Endothelial cell of umbilical vein (primary cell): ENCODE data around the gene TPM4. TPM values are rescaled to one million over a fixed set of nuclear protein-coding genes. Genes with fewer than 3 reads are reported as not detected.

Experiments used
- BruUV-seq: library from RNA; stranded (reverse); fragments of 400-500 nt; replicated peaks from 2 replicates; lab custom pipeline; 2021; lab: Mats Ljungman, UMichigan
- CTCF ChIA-PET: fragments of 300-600, 350-600 bp; sonication (Branson Sonifier 250); formaldehyde crosslinking; loops from one replicate; lab custom pipeline; 2021; ENCODE audit warnings: antibody characterized with exemption, inconsistent platforms; lab: Charles Lee
- POLR2A ChIA-PET: fragments of 300-600, 350-600 bp; sonication (Branson Sonifier 250); formaldehyde crosslinking; loops from one replicate; lab custom pipeline; 2021; ENCODE audit warnings: antibody characterized with exemption, inconsistent platforms; lab: Charles Lee
- DNase-seq: peaks from one replicate; pipeline ENCODE4 v3.0.0-alpha.2; 2011; ENCODE audit warnings: low read depth, low spot score
- FAIRE-seq: peaks from 2 replicates; lab custom pipeline; 2011; peaks lifted over from hg19 to GRCh38; lab: Jason Lieb, UNC
- H2AFZ ChIP-seq: 2 replicates; pipeline ENCODE4 v1.6.0; 2012; ENCODE audit warnings: low read depth, low read length, control low read depth, inconsistent platforms
- H3K27ac ChIP-seq: 2 replicates; pipeline ENCODE4 v1.5.1; 2011; ENCODE audit warnings: low read depth, mild to moderate bottlenecking, control low read depth, low read length, moderate library complexity; ENCODE audit not compliant: insufficient read depth
- H3K27me3 ChIP-seq, 2 experiments: 2 replicates each; pipeline versions ENCODE4 v1.6.0 to v1.6.1; 2011; ENCODE audit warnings: low read length in 2 of 2, mixed read lengths in 1 of 2; ENCODE audit not compliant: control insufficient read depth in 2 of 2, insufficient read depth in 2 of 2
- H3K36me3 ChIP-seq, 2 experiments: 2 replicates in 1 of 2; 3 replicates in 1 of 2; pipeline ENCODE4 v1.5.1; 2011; ENCODE audit warnings: low read length in 2 of 2, mild to moderate bottlenecking in 1 of 2, moderate library complexity in 1 of 2; ENCODE audit not compliant: control insufficient read depth in 2 of 2, insufficient read depth in 2 of 2; ENCODE audit errors: extremely low read depth in 1 of 2
- H3K4me1 ChIP-seq: 3 replicates; pipeline ENCODE4 v1.5.1; 2011; ENCODE audit warnings: mild to moderate bottlenecking, low read length; ENCODE audit not compliant: control insufficient read depth, insufficient read depth; ENCODE audit errors: extremely low read depth
- H3K4me2 ChIP-seq: 2 replicates; pipeline ENCODE4 v1.6.1; 2011; ENCODE audit warnings: low read length, control low read depth, mixed read lengths; ENCODE audit not compliant: insufficient read depth
- H3K4me3 ChIP-seq, 3 experiments: fragments of 200-600 bp in 1 of 3; sonication (generic), shearing (Covaris generic) in 1 of 3; replicated peaks in 1 of 3; 2 replicates each; pipeline ENCODE4 v1.5.1; 2011 to 2016; ENCODE audit warnings: control low read depth in 3 of 3, low read length in 3 of 3, mild to moderate bottlenecking in 2 of 3, inconsistent platforms in 1 of 3, low read depth in 1 of 3, moderate library complexity in 1 of 3; ENCODE audit not compliant: insufficient read depth in 1 of 3
- H3K79me2 ChIP-seq: 2 replicates; pipeline ENCODE4 v1.6.0; 2012; ENCODE audit warnings: low read length, inconsistent platforms; ENCODE audit not compliant: control insufficient read depth, insufficient read depth
- H3K9ac ChIP-seq: replicated peaks from 2 replicates; pipeline ENCODE3; 2011; ENCODE audit warnings: low read length, control low read depth; ENCODE audit not compliant: insufficient read depth; ENCODE audit errors: extremely low read depth
- H3K9me1 ChIP-seq: replicated peaks from 3 replicates; pipeline ENCODE4 v1.6.0; 2011; ENCODE audit warnings: mild to moderate bottlenecking, low read length; ENCODE audit not compliant: control insufficient read depth, insufficient read depth; ENCODE audit errors: extremely low read depth
- H3K9me3 ChIP-seq: replicated peaks from 2 replicates; pipeline ENCODE4 v1.5.1; 2012; ENCODE audit warnings: low read length, inconsistent platforms; ENCODE audit not compliant: control insufficient read depth, insufficient read depth
- H4K20me1 ChIP-seq: replicated peaks from 2 replicates; pipeline ENCODE3; 2011; ENCODE audit warnings: mild to moderate bottlenecking, low read length; ENCODE audit not compliant: control insufficient read depth, insufficient read depth; ENCODE audit errors: extremely low read depth
- CTCF ChIP-seq, 2 donors: IDR thresholded peaks; 1 replicate in 1 of 2; 2 replicates in 1 of 2; pipeline ENCODE4 v1.5.1; 2011; ENCODE audit warnings: low read length in 2 of 2, mild to moderate bottlenecking in 2 of 2, moderate library complexity in 2 of 2, control low read depth in 1 of 2, inconsistent platforms in 1 of 2, low read depth in 1 of 2; ENCODE audit not compliant: insufficient read depth in 1 of 2; ENCODE audit errors: extremely low read depth in 1 of 2
- EZH2 ChIP-seq: IDR thresholded peaks from 2 replicates; pipeline ENCODE4 v1.6.1; 2012; ENCODE audit warnings: borderline replicate concordance, low read depth, mild to moderate bottlenecking, moderate library complexity, low read length, inconsistent platforms; ENCODE audit not compliant: severe bottlenecking
- FOS ChIP-seq: IDR thresholded peaks from 2 replicates; pipeline ENCODE4 v1.6.1; 2011; ENCODE audit warnings: mild to moderate bottlenecking, low read length, moderate library complexity, borderline replicate concordance; ENCODE audit not compliant: insufficient read depth
- GATA2 ChIP-seq: IDR thresholded peaks from 2 replicates; pipeline ENCODE4 v1.7.0; 2011; ENCODE audit warnings: low read depth, mild to moderate bottlenecking, moderate library complexity, mixed read lengths, low read length; ENCODE audit not compliant: insufficient read length, insufficient read depth
- JUN ChIP-seq: IDR thresholded peaks from 2 replicates; pipeline ENCODE4 v1.6.1; 2011; ENCODE audit warnings: borderline replicate concordance, low read depth; ENCODE audit not compliant: insufficient read length, insufficient read depth
- MAX ChIP-seq: IDR thresholded peaks from 2 replicates; pipeline ENCODE4 v1.6.1; 2011; ENCODE audit not compliant: insufficient read depth, insufficient read length
- MYC ChIP-seq: IDR thresholded peaks from one replicate; pipeline ENCODE4 v1.6.1; 2011; ENCODE audit warnings: mild to moderate bottlenecking, low read depth, low read length
- POLR2A ChIP-seq: IDR thresholded peaks from 2 replicates; pipeline ENCODE4 v1.6.1; 2012; ENCODE audit warnings: low read depth, mild to moderate bottlenecking, control low read depth, low read length
- POLR2AphosphoS5 ChIP-seq: IDR thresholded peaks from 2 replicates; pipeline ENCODE4 v1.6.1; 2012; ENCODE audit warnings: low read depth, mild to moderate bottlenecking, control low read depth, low read length, moderate library complexity; ENCODE audit not compliant: insufficient read depth
- dilution Hi-C: fragments of 300-500 bp; cut with MboI; formaldehyde crosslinking; loops from one replicate; pipeline ENCODE4 v1.15.0; 2019; ENCODE audit warnings: low sequenced_read_pairs; ENCODE audit not compliant: extremely low pct_ligation_motif_present
- intact Hi-C: fragments of 100-400 bp; cut with micrococcal nuclease; formaldehyde crosslinking; loops from one replicate; pipeline ENCODE4 v1.10.0; 2022
- polyA plus RNA-seq, 4 experiments: library from polyadenylated mRNA; depleted of rRNA in 3 of 4; stranded (reverse) in 3 of 4; unstranded in 1 of 4; fragments of >200 nt; gene quantifications; 2 replicates each; pipeline versions ENCODE4 v1.2.1 to v1.2.3, GENCODE V29; 2011 to 2012; ENCODE audit warnings: missing spikeins in 1 of 4
- total RNA-seq: library from RNA; stranded (reverse); gene quantifications from 2 replicates; pipeline ENCODE4 v1.2.3, GENCODE V29; 2021

The TPM4 gene
- total and polyA plus RNA-seq, 2 donors (not counting 3 experiments of a cell fraction or from before 2014, with no cell fraction given) = 430 to 924 TPM

GRCh38 chr19:16100524-16100923 lies 24.2 kb downstream of the TPM4 start:
- no peaks in the 10 kb centered on the region for H3K9me3 ChIP-seq
- dilution Hi-C loops = no loop called here
- peaks cover 19% of the 10 kb centered on the region for H3K79me2 ChIP-seq
- H3K27me3 ChIP-seq = no peaks in the 10 kb centered on the region
- no peaks in the 10 kb centered on the region for H3K9me1 ChIP-seq
- H4K20me1 ChIP-seq = peaks cover 3% of the 10 kb centered on the region
- no peak overlapping the region for H3K9ac ChIP-seq
- DNase-seq (no peak), FAIRE-seq (no peak)
- ChIA-PET POLR2A (no interaction called here), CTCF (no interaction called here)
- no TSS peak for BruUV-seq
- TF ChIP-seq FOS (no peak), JUN (no peak), POLR2AphosphoS5 (no peak), MAX (no peak), EZH2 (no peak), GATA2 (no peak), POLR2A (no peak), MYC (no peak), CTCF (IDR thresholded peaks at IDR 0.05; ENCODE audit: extremely low read depth in 1 of 2, insufficient read depth in 1 of 2, low read depth in 1 of 2, low read length in 2 of 2) (no peak)
- H2AFZ ChIP-seq = no peak overlapping the region
- H3K4me3 ChIP-seq = no peak overlapping the region
- peaks cover 35 to 36% of the 10 kb centered on the region in 2 experiments for H3K36me3 ChIP-seq
- no peak overlapping the region for H3K27ac ChIP-seq
- intact Hi-C loops = no loop called here
- H3K4me2 ChIP-seq = no peak overlapping the region
- peaks cover 7% of the 10 kb centered on the region for H3K4me1 ChIP-seq
